ENCODE measurements around the gene TOX3. TPM values are rescaled to one million over a fixed set of nuclear protein-coding genes. Genes with fewer than 3 reads are reported as not detected.

The TOX3 gene
- total and polyA plus RNA-seq, 2 of the 8 experiments (the other 6 are each of a cell fraction or from before 2014, with no cell fraction given) = 16.7 to 31.2 TPM

DNA sequence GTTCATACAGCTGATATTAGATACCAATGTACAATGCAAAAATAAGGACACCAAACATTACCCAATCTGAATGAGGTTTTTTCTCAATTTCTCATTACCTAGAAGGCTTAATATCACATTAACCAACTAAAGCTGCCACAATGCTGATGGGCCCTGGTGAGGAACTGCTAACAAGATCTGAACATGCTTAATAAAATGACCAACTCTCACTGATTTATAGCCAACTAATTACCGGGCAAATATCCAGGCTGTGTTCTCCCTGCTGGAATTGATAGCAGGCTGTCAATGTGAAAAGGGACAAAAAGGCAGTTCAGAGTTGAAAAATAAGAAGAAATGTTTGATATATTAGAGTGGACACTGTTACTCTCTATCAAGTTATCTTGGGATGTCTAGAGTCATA, 124.6 kb downstream of the TOX3 start:
- 80% methylated on average over 1 of the region's 1 CpG; no CpG with 5 or more reads in 1 of the 2 experiments for WGBS, 2 experiments (ENCODE audit: extremely low coverage in 1 of 2, insufficient coverage in 1 of 2, insufficient read length in 1 of 2, insufficient replicate concordance in 2 of 2, low coverage in 1 of 2, low lambda C conversion rate in 2 of 2, missing lambda C conversion rate in 1 of 2)
- no peak for TF ChIP-seq RFX5 (IDR thresholded peaks at IDR 0.05; ENCODE audit: borderline replicate concordance, low read depth, low read length)
- no peak for TF ChIP-seq RAD21 (IDR thresholded peaks at IDR 0.05 in 1 of 2, conservative IDR thresholded peaks at IDR 0.05 in 1 of 2; ENCODE audit: low read depth in 2 of 2, low read length in 2 of 2)
- TF ChIP-seq GTF2F1 (IDR thresholded peaks at IDR 0.05; ENCODE audit: borderline replicate concordance, low read depth, low read length) = no peak
- no peak for TF ChIP-seq ASH2L (IDR thresholded peaks at IDR 0.05; ENCODE audit: low read length)
- TF ChIP-seq SUZ12 (IDR thresholded peaks at IDR 0.05; ENCODE audit: low read length) = no peak
- no peak for TF ChIP-seq TAF1 (IDR thresholded peaks at IDR 0.05; ENCODE audit: low read depth, low read length)
- no peak for TF ChIP-seq JUND (IDR thresholded peaks at IDR 0.05; ENCODE audit: low read length)
- no peak for TF ChIP-seq CTBP2 (IDR thresholded peaks at IDR 0.05; ENCODE audit: borderline replicate concordance, insufficient read depth, insufficient read length, low read length)
- TF ChIP-seq JUN (IDR thresholded peaks at IDR 0.05; ENCODE audit: low read depth, low read length) = no peak
- TF ChIP-seq, protein P1, sequence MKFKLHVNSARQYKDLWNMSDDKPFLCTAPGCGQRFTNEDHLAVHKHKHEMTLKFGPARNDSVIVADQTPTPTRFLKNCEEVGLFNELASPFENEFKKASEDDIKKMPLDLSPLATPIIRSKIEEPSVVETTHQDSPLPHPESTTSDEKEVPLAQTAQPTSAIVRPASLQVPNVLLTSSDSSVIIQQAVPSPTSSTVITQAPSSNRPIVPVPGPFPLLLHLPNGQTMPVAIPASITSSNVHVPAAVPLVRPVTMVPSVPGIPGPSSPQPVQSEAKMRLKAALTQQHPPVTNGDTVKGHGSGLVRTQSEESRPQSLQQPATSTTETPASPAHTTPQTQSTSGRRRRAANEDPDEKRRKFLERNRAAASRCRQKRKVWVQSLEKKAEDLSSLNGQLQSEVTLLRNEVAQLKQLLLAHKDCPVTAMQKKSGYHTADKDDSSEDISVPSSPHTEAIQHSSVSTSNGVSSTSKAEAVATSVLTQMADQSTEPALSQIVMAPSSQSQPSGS (IDR thresholded peaks at IDR 0.05; ENCODE audit: low read length) = no peak
- TF ChIP-seq TCF12 (IDR thresholded peaks at IDR 0.05; ENCODE audit: low read depth, low read length) = no peak
- no peak for TF ChIP-seq EZH2 (IDR thresholded peaks at IDR 0.05; ENCODE audit: low read depth, low read length, severe bottlenecking)

More for the DNA sequence above, 124.6 kb downstream of the TOX3 start:
- Histone ChIP-seq H3K14ac (ENCODE audit: insufficient read length) (no peak overlapping the region), H3K79me2 (ENCODE audit: control insufficient read depth in 1 of 2, insufficient read depth in 2 of 2, low read length in 2 of 2) (no peaks in the 10 kb centered on the region), H3K4ac (replicated peaks; ENCODE audit: insufficient read length, low read depth, low read length) (no peak overlapping the region), H4K20me1 (replicated peaks in 1 of 2; ENCODE audit: control insufficient read depth in 1 of 2, insufficient read depth in 2 of 2, low read length in 2 of 2) (no peaks in the 10 kb centered on the region), H3K9ac (replicated peaks in 1 of 4; ENCODE audit: extremely low read depth in 1 of 4, low read depth in 3 of 4, low read length in 3 of 4) (no peak overlapping the region), H2BK15ac (ENCODE audit: low read length) (no peak overlapping the region), H2BK20ac (ENCODE audit: low read length) (no peak overlapping the region), H2BK5ac (ENCODE audit: low read depth, low read length) (no peak overlapping the region), H3K4me2 (ENCODE audit: insufficient read depth in 1 of 2, low read depth in 2 of 2, low read length in 2 of 2) (no peak overlapping the region), H2AK5ac (ENCODE audit: low read depth, low read length) (no peak overlapping the region), H4K5ac (ENCODE audit: insufficient read length, low read depth, low read length) (no peak overlapping the region), H3K27me3 (replicated peaks in 1 of 4; ENCODE audit: control insufficient read depth in 3 of 4, extremely low read depth in 1 of 4, insufficient read depth in 3 of 4, low read length in 3 of 4) (no peaks in the 10 kb centered on the region), H3K4me1 (replicated peaks in 1 of 4; ENCODE audit: control insufficient read depth in 3 of 4, insufficient read depth in 4 of 4, low read length in 3 of 4) (no peaks in the 10 kb centered on the region), H2AFZ (ENCODE audit: low read length) (no peak overlapping the region), H4K8ac (ENCODE audit: extremely low read depth, insufficient read depth, low read length) (no peak overlapping the region), H3K56ac (replicated peaks; ENCODE audit: insufficient read length, low read depth, low read length) (no peak overlapping the region), H3K79me1 (ENCODE audit: low read depth, low read length) (no peaks in the 10 kb centered on the region), H3K18ac (ENCODE audit: extremely low read depth, low read length) (no peak overlapping the region), H3K27ac (ENCODE audit: low read depth, low read length) (no peak overlapping the region), H3K9me3 (ENCODE audit: insufficient read depth in 2 of 2, low read depth in 1 of 2, low read length in 1 of 2) (peaks cover 0 to under 1% of the 10 kb centered on the region in 2 experiments; a peak in 1 of 4 replicates), H3K23ac (ENCODE audit: insufficient read length) (no peak overlapping the region), H3K4me3 (ENCODE audit: extremely low read depth in 1 of 4, insufficient read depth in 2 of 4, low read depth in 3 of 4, low read length in 4 of 4) (no peak overlapping the region), H3K23me2 (ENCODE audit: low read depth, low read length) (no peaks in the 10 kb centered on the region), H2BK12ac (ENCODE audit: low read depth, low read length) (no peak overlapping the region), H4K91ac (replicated peaks; ENCODE audit: insufficient read length, low read length) (no peak overlapping the region), H2BK120ac (replicated peaks; ENCODE audit: low read depth, low read length) (no peak overlapping the region), H3K36me3 (ENCODE audit: control insufficient read depth in 2 of 4, insufficient read depth in 4 of 4, low read length in 3 of 4) (no peaks in the 10 kb centered on the region)
- POLR2A ChIA-PET (ENCODE audit: partially characterized antibody) = no interaction called here
- CTCF ChIA-PET (ENCODE audit: partially characterized antibody) = no interaction called here
- no peak for FAIRE-seq
- DNase-seq (ENCODE audit: low read depth in 1 of 2, low spot score in 2 of 2) = no peak

Data from H1 (cell line).